NCI-H446 treated with DMSO at 0.1 percent for 48 hours (cell line): ENCODE data around the gene HSPA9.

Experiments used
- DNase-seq: peaks from one replicate; lab custom pipeline; 2025; lab: John Stamatoyannopoulos, UW

The HSPA9 gene

DNA sequence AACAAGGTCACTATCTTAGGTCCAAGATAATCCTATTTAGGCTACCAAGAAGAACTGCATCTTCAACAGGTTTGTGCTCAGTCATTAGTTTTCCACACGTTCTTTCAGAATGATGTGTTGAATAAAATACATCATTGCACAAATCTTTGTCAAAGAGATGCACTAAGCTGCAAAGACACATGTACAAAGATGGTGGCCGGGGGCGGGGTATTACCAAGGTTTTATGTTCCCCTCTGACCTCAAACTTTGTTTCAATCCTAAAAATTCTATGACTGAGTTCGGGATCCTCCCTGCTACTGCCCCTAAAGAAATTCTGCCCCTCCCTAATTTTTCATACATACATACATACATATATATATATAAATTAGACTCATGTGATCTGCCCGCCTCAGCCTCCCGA lies 14.2 kb downstream of the HSPA9 start:
- no peak for DNase-seq

- no peak for DNase-seq
These were observed 15.3 kb downstream of the HSPA9 start for GRCh38 chr5:138559937-138560336.

DNA sequence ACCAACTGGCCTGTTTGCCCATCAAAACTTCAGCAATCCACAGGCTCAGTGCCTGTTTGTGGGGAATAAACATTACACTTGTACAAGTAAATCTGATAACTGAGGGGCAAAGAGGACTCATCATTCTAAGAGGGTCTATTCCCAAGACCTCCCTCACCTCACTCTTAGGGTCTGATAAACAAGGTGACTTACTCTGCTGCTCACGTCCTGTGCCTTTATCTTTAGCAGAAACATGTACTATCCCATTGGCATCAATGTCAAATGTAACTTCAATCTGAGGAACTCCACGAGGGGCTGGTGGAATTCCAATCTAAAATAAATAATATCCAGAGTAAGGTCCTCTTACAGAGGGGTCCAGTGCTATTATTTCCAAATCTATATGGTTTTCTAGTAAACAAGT lies 17.5 kb downstream of the HSPA9 start:
- DNase-seq = no peak

DNA sequence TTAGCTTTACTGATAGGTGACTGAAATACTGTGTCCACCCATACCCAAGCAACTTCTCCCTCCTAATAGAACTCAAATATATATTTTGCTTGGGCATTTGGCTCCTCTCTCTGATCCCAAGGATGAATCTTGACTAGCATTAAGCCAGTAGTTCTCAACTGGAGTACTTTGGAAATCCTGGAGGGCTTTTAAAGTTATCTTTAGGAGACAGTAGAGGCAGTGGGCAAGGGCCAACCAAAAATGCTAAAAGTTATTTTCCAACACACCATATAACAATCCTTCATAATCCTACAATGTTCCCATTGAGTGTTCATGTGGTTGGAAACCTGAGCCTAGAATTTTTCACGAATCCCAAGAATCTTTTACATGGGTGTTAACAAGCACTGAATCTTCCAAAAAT lies 21.1 kb downstream of the HSPA9 start:
- DNase-seq = no peak

- DNase-seq = no peak
These were observed 21.6 kb downstream of the HSPA9 start for GRCh38 chr5:138553437-138554095.

DNA sequence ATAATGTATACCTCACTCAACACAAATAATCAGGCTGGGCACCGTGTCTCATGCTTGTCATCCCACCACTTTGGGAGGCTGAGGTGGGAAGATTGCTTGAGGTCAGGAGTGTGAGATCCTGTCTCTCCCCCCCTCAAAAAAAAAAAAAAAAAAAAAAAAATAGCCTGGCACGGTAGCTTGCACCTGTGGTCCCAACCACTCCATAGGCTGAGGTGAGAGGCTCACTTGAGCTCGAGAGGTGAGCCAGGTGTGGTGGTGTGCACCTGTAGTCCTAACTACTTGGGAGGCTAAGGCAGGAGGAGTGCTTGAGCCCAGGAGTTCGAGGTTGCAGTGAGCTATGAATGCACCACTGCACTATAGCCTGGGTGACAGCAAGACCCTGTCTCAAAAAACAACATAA lies 22.5 kb downstream of the HSPA9 start:
- no peak for DNase-seq

DNA sequence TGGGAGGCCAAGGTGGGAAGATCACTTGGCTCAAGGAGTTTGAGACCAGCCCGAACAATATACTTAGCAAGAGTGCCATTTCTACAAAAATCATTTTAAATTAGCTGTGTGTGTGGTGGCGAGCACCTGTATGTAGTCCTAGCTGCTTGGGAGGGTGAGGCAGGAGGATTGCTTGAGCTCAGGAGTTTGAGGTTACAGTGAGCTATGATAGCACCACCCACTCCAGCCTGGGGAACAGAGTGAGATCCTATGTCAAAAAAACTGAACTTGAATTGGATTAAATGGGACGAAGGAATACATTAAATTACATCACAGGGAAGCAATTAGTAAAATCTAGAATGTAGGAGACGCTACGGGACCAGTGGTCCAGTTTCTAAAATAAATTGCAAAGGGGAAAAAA lies 25.8 kb downstream of the HSPA9 start:
- no peak for DNase-seq

DNA sequence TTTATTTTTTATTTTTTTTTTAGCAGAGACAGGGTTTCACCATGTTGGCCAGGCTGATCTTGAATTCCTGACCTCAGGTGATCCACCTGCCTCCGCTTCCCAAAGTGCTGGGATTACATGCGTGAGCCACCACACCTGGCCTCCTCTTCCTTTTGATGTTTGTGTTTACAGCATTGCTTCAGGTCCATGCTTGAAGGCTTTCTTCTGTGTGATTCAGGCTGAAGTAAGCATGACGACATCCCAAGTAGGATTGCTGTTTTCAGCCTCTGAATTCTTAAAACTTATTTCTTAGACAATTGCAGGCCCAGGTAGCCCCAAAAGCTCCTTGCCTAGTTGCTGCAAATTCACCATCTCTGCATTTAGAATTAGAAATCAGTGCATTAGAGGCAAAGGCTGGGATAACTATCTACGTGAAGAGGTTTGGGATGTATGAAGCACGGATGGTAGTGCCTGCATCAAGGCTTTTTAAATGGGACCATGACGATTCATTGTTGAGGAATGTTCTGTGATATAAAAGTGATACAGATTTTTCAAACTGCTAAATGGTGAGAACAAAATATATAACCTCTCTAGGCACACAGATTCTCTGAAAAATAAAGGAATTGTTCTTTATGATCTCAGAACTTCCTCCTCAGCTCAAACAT lies 29.2 kb downstream of the HSPA9 start:
- DNase-seq = no peak

GRCh38 chr5:138544181-138545134 lies 30.7 kb downstream of the HSPA9 start:
- no peak for DNase-seq

DNA sequence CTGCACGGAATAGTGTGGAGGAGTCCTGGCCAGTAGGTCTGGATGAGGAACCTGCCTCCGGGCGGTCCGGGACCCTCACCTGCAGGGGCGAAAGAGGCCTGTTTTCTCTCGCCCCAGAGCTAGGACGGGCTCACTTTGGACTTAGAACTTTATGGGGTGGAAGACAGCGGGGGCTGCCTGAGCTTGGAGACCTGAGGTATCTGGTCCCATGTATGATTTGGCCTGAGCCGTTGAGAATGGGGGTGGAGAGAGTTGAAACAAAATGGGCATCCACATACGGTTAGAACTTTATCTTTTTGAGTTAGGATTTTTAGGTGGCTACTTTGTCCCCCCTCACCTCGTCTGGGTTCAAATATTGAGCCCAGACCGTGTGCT lies 31.5 kb downstream of the HSPA9 start:
- no peak for DNase-seq

DNA sequence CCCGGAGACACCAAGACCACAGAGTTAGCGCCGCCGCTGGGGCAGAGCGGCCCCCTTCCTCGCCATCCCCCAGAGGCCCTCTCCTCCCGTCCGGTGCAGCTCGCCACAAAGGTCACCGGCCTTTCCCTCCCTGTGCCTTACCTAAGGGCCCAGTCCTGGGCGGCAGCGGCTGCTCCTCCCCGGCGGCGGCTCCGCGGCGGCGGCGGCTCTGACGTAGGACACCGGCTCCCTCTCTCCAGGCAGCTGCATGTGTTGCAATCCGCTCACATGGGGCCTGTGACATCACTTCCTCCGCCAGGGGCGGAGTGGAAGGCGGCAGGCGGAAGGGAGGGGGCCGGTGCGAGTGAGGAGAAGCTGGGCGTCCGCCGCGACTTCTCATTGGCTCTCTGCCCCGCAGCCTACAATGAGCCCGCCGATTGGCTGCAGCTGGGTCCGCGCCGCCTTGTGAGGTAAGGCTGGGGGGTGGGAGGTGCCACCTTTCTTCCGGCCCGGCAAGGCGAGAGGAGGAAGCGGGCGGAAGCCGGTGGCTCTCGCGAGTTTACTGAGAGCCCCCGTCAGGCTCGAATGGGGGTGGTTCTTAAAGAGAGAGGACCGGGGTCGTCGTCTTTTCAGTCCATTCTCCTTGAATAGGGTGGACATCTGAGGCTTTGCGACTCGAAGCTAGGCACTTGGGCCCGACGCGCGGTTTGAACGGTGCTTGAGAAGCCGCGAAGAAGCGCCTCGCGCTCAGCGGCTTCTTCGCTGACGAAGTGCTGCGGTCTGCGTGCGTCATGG lies 32.1 kb downstream of the HSPA9 start, which contains the start of gene ETF1:
ETF1 (minus strand) TSS at position 281 of the 774 bp plus-strand sequence. CDS start 318 bp downstream, outside the sequence.
- peak; percentile 98 for DNase-seq

GRCh38 chr5:138542180-138542955 lies 32.8 kb downstream of the HSPA9 start:
- no peak for DNase-seq

DNA sequence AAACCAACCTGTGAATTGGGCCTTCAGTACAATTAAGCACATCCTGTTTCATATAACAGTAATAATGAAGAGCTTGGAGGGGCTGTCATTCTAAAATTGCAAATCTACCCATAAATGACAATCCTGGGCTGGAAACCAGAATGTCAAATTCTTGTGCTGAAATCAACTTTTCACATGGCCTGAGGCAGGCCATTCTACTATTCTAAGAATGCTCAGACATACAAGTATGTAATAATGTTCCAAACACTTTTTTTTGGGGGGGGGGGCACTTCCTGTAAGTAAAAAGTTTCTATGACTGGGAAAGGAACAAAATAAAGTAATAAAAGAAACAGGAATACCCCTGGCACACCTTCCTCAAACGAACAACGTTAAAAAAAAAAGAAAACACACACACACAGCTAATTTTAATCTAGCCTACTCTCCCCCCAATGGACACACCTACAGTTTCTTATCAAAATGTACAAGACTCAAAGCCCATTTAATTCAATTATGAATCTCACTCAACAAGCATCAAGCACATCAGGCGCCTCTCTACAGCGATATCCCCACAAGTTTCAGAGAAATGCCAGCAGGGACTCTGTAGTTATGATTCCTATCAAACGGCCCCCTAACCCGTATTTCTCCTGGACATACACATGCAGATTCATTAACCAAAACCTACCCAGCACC lies 33.6 kb downstream of the HSPA9 start:
- no peak for DNase-seq

- DNase-seq = no peak
These were observed 35.4 kb downstream of the HSPA9 start for GRCh38 chr5:138539791-138540190.

- no peak for DNase-seq
These were observed 36.1 kb downstream of the HSPA9 start for GRCh38 chr5:138538943-138539627.

- DNase-seq = no peak
These were observed 38.4 kb downstream of the HSPA9 start for GRCh38 chr5:138536665-138537315.

DNA sequence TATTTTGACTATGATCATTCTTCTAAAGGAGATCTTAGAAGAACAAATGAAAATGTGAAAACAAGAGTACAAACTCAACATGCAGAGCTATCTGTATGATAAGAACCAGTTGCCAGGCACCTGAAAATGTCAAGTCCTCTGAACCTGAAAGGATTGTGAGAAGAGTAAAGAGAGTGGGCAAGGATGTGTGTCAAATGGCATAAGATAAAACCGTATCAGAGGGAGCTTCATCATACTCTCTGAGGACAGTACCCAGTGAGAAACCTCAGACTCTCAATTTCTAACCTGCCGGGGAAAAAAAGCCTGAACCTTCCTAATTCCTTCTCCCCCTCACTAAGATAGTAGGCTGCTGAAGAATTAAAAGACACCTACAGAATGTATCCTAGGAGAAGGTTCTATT lies 39.0 kb downstream of the HSPA9 start:
- DNase-seq = no peak

GRCh38 chr5:138533973-138534941 lies 40.9 kb downstream of the HSPA9 start:
- no peak for DNase-seq
